OCI-LY3 (cell line): ENCODE data around the gene SASS6.
A peak's percentile ranks its signal among the peaks of the same experiment; 100 is the strongest.

Experiments used
- CTCF ChIP-seq: fragments of 200-600, 300-600 bp; sonication (generic); IDR thresholded peaks from 2 replicates; pipeline ENCODE4 v1.5.1; 2014; ENCODE audit warnings: antibody characterized with exemption, low read length, low read depth
- EZH2phosphoT487 ChIP-seq: fragments of 200-600 bp; shearing (Covaris generic); IDR thresholded peaks from 2 replicates; pipeline ENCODE4 v1.6.1; 2018; ENCODE audit warnings: antibody characterized with exemption, mixed run types, low read depth

GRCh38 chr1:100034470-100034869 lies 98.3 kb downstream of the SASS6 start:
- TF ChIP-seq CTCF (peak; percentile 41), EZH2phosphoT487 (no peak)
